Effector CD8-positive, alpha-beta T cell (primary cell): ENCODE measurements around the gene SPIN1.

ENCODE experiments used
- DNase-seq: peaks from one replicate; lab custom pipeline; 2025; lab: John Stamatoyannopoulos, UW

SPIN1 gene

DNA sequence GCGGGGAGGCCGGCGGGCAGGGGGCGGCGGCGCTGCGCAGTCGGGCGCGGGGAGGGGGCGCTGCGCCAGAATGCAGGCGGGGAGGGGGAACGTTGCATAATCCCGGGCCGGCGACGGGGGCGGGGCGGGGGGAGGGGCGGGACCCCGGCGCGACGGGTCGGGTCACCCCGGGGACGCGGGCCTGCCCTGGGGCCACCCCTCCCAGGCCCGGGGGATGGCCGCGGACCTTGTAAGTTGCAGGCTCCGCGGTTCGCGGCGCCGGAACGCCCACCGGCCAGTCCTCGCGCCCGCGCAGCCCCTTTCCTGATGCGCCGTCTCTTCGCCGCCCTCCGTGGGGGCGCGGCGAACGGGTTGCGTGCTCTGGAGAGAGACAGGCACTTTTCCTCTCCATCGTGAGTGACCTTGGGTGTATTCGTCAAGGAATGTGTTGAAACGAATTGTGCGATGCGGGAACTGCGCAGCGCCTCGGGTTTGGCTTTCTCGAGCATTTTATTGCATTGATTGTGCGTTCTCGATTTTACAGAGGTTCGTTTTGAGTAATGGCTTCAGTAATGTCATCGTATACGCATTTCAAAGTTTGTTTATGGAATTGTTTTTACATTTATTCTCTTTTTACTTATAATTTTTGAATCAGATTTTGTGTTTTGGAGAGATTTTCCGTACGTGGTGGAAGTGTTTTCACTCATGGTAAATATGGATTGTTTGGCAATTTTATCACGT, 802 bp downstream of the SPIN1 start:
- DNase-seq, result no peak

DNA sequence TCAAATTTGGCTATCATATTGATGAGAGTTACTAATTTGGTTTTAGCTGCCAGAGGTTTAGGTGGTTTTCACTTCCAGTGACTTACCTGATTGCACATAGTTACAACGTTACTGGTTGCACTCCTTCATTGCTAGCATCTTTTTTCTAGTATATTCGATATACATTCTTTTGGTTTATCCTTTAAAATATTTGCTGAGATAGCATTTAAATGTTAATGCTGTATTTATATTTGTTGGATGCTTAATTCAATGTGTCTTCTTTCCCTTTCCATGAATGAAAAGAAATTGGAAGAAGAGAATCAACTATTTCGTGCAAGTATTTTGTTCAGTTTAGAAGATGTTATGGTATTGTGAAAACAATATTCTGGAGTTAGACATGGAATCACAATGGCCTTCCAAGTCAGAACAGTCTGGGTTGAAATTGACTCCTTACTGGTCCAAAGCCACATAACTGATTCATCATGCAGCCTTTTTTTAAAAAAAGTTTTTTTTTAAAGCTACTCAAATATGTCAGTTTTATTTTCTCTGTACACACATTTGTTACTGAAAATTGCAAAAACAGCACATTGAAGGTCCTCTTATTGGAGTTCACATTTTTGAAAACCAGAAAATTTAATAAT, 2.2 kb downstream of the SPIN1 start:
- DNase-seq, result no peak

DNA sequence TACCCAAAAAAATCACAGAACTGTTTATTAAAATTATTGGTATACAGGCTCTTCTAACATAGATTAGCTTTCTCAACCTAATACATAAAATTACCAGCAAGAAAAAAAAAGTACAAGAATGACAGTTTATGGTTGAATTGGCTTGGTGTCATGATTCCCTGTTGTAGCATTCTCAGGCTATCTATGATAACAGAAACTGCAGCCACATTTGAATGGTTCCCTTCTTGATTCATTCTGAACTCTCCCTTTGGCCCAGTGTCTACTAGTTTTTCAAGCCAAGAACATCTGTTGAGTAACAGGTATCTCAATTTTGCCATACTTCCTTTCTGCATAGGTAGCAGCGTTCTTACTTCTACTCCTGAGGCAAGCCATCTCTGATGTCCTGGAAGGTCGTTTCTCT, 3.0 kb downstream of the SPIN1 start:
- DNase-seq, result no peak

DNA sequence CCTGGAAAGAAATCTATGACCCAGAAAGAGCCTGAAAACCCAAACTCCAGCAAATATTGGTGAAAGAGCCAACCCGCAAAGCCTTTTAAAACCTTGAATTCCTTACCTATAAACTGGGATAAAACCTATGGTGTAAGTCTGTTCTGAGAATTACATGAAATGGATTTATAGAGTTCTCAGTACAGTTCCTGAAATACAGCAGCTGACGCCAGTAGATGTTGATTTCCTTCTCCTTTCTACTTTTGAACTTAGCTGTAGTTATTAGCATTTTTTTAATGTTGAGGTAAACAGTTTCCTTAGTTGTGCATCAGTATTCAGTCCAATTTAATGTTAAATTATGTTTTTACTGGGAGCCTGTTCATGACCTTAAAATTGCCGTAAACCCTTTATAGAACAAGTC, 3.7 kb downstream of the SPIN1 start:
- no peak for DNase-seq

DNA sequence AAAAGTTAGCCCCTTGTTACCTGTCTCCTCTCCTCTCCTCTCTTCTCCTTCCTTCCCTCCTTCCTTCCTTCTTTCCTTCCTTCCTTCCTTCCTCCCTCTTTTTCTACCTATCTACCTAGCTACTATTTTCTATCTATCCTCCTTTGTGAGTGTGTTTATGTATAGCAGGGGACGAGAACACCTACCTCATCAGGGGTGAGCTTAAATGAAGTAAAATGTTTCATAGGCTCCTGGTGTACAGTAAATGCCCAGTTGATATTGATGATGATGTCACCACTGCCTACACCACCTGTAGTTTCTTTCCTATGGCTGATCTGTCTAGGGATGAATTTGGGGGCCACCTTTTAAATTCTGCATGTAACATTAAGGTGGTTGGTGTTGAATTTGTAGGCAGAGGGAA, 4.3 kb downstream of the SPIN1 start:
- DNase-seq, result no peak

DNA sequence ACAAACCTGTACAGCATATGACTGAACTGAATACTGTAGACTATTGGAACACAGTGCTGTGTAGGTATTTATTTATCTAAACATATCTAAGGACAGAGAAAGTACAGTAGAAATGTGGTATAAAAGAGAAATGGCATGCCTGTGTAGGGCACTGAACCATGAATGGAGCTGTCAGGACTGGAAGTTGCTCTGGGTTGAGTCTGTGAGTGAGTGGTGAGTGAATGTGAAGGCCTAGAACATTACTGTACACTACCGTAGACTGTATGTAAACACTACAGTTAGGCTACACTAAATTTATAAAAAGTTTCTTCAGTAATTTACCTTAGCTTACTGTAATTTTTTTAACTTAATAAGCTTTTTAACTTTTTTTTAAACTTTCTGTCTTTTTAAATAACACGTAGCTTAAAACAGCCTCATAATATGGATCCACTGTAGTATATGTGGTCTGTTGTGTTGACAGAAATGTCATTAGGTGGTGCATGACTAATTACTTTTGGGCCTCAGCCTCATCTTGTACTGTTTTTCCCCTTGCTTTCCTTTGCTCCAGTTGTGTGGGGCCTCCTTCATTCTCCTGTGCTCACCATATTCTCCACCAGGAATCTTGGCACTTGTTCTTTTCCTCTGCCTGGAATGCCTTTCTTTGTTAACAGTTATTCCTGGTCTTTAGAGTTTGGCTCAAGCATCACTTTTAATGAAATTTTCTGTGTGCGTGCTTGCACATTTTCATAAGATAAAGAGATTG, 8.8 kb downstream of the SPIN1 start:
- no peak for DNase-seq

DNA sequence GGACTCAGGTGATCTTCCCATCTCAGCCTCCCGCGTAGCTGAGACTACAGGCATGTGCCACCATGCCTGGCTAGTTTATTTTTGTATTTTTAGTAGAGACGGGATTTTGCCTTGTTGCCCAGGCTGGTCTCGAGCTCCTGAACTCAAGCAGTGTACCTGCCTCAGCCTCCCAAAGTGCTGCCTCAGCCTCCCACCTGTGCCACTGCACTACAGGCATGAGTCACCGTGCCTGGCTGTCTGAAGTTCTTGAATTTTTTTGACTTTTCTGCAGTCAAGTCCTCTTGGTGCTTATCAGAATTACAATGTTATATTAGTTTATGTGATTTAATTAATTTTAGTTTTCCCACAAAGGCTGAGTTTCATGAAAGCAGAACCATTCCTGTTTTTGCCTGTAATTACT, 9.8 kb downstream of the SPIN1 start:
- DNase-seq, result no peak

DNA sequence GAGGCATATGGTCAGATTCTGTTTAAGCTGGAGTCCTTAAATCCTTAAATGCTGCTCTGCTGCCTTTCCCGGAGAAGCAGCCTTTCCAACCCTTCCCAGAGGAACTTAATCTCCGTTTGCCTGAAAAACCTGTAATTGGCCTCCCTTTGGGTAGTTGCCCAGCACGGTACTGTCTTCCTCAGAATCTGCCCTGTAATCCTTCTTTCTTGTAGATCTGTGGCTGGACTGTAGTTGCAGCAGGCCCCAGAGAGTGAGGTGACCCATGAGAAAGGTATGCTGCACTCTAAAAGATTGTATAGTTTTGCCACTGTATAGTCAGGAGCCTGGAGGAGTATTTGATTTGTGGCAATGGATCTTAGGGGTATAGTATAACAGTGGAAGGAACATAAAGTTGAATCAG, 11.7 kb downstream of the SPIN1 start:
- DNase-seq, result no peak

DNA sequence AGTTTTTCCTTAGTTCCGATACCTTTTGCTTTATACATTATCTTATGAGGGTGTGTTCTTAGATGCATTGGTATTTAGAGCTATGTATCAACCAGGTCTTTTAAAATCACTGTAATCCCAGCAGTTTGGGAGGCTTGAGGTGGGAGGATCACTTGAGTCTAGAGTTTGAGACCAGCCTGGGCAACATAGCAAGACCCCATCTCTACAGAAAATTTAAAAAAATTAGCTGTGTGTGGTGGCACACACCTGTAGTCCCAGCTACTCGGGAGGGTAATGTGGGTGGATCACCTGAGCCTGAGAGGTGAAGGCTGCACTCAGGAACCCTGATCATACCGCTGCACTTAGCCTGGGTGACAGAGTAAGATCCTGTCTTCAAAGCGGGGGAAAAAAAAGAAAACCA, 15.1 kb downstream of the SPIN1 start:
- no peak for DNase-seq

DNA sequence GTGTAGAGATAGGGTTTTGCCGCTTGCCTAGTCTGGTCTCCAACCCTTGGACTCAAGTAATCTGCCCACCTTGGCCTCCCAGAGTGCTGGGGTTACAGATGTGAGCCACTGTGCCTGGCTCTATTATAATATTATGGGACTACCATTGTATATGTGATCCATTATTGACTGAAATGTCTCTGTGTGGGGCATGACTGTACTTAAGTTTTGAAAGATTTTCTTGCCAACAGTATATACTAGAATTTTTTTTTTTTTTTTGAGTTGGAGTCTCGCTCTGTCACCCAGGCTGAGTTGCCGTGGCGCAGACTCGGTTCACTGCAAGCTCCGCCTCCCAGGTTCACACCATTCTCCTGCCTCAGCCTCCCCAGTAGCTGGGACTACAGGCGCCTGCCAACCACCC, 17.8 kb downstream of the SPIN1 start:
- no peak for DNase-seq

DNA sequence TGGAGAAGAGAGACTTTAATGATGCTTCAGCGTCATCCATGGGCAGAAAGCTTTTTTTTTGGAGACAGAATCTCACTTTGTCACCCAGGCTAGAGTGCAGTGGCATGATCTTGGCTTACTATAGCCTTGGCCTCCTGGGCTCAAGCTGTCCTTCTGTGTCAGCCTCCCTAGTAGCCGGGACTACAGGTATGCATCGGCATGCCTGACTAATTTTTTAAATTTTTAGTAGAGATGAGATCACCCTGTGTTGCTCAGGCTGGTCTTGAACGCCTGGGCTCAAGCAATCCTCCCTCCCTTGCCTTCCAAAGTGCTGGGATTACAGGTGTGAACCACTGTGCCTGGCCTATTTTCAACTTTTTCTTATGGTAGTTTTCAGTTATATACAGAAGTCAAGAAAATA, 23.2 kb downstream of the SPIN1 start:
- DNase-seq, result no peak

DNA sequence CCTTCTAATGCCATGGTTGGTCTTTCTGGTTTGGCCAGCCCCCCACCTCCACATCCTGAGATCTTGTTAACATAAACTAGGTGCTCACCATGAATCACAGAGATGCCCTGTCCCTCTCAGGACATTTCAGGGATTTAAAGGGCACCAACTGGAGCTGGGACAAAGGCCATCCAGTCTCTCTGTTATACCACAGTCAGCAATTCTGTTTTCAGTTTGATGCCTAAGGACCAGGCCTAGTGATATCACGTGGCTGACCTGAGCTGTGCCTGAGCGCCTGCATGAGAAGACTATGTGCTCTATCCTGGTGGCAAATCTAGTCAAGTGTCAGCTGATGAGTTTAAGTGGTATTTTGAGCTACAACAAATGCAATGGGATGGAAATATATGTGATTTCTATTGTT, 26.1 kb downstream of the SPIN1 start:
- DNase-seq, result no peak

DNA sequence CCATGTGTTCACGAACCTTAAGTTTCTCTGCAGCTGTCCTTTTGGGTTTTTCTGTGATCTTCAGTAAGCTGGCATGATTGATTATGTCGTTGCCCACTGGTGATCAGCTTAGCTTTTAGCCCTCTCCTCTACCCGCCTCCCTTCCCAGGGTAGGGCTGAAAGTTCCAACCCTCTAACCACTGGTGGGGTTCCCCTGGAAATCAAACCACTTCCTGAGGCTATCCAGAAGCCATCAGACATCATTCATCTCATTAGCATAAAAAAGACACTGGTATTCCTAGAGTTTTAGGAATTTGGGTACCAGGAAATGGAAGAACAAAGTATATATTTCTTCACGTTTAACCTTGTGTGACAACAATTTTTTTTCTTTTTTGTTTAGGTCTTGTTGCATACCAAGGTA, 29.8 kb downstream of the SPIN1 start:
- no peak for DNase-seq

DNA sequence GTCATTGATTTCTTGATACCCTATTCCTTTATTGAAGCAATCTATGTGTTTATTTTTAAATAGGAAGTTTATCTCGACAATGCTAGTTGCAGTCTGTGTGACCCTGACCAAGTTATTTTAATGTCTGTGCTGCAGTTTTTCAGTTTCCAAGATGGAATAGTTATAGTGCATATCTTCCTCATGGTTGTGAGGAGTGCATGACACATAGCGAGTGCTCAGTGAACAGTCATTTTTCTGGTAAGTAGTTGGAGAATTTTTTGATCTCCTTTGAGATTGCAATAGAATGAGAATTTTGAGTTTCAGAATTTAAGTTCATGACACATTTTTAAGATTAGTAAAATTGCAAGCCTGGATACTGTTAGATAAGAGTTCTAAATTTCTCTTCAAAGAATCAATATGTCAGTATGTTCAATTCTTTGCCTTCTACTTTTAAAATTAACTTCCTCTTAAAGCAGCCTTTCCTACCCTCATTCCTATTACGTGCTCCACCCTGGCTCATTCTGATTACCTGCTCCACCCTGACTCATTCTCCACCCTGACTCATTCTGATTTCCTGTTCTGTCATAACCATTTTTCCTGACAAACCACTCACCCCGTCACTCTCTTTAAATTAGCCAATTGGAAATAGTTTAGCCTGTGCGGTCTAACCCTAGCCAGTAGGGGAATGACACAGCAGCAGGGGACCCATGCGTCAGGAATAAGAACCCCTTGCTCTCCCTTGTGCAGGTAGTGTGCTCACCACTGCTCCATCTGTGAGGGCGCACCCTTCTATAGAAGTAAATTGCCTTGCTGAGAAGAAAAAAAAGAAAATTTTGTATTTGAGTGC, 30.7 kb downstream of the SPIN1 start:
- no peak for DNase-seq

DNA sequence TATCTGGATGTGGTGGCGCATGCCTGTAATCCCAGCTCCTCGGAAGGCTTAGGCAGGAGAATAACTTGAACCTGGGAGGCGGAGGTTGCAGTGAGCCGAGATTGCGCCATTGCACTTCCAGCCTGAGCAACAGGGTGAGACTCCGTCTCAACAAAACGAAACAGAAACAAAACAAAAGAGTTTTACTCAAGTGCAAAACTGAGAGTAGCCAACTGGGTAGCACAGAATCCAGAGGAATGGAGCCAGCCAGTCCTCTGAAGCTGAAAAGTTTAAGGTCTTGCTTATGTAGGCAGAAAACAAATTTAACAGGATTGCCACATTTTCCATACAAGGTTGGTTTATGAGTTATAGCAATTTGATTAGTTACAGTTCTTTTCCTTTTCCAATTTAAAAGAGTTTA, 32.0 kb downstream of the SPIN1 start:
- no peak for DNase-seq

DNA sequence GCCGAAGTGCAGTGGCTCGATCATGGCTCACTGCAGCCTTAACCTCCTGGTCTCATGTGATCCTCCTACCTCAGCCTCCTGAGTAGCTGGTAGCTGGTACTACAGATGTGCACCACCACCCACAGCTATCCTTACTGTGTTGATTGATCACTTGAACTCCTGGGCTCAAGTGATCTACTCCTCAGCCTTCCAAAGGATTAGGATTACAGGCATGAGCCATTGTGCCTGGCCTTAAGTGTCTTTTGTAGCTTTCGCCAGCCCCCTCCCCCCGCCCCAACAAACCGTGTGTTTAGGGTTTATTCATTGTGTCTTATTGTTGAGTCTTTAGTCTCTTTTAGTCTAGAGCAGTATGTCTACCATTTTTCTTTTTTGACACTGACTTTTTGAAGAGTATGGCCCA, 33.1 kb downstream of the SPIN1 start:
- no peak for DNase-seq

DNA sequence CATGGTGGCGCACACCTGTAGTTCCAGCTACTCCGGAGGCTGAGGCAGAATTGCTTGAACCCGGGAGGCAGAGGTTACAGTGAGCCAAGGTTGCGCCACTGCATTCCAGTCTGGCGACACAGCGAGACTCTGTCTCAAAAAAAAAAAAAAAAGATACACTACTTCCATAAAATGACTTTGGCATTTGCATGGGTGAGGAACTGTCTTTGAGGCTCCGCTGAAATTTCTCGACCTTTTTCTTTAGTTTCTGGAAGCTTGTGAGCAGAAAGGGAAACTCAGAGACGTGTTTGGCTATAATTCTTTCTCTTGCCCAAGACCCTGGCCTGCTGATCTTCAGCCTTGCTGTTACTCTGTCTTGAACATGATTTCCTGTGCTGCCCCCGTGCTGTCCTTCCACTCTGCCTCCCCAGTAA, 37.3 kb downstream of the SPIN1 start:
- DNase-seq, result no peak

DNA sequence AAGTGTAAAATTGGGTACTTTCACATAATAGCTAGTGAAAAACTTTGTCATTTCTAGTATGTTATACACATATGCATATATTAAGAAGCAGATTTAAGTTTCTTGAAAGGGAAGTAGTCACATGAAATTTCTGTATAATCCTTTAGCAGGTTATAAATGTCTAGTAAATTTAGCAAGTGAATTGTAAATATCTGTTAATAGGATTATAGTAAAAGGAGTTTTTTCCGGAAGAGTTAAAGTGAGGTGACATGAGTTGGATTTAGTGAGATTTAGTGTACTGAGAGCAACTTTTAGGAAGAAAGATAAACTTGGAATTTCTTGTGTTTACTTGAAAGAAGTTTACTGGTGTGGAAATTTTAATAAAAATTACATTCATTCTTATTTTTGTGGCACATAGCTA, 38.4 kb downstream of the SPIN1 start:
- no peak for DNase-seq

DNA sequence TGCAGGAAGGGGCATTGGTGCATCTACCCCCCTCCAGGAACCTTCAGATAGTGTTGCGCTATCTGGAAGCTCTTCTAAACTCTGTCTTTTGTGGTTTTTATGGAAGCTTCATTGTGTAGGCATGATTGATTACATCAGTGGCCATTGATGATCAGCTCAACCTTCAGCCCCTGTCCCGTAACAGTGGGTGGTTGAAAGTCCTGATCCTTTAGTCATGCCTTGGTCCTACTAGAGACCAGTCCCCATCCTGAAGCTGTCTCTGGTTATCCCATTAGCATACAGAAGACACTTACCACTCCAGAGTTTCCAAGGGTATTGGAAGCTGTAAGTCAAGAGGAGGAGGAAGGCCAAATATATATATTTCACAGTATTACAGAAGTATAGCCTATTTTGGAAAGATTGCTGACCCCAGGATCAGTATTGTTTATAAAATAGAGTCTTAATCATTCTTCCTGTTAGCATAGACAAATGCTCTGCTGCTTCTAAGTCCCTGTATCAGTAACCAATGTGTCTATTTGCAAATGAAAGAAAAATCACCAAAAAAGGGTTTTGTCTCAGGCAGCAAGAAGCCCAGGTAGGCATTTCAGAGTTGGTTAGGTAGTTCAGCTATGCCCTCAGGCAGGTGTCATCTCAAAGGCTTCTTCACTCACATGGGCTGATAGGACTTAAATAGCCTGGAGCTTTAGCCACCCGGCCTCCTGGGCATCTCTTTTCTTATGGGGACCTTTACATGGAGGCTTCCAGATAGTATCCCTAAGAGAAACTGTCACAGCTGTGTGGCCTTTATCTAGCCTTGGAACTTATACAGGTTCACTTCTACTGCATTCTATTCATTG, 41.6 kb downstream of the SPIN1 start:
- no peak for DNase-seq

DNA sequence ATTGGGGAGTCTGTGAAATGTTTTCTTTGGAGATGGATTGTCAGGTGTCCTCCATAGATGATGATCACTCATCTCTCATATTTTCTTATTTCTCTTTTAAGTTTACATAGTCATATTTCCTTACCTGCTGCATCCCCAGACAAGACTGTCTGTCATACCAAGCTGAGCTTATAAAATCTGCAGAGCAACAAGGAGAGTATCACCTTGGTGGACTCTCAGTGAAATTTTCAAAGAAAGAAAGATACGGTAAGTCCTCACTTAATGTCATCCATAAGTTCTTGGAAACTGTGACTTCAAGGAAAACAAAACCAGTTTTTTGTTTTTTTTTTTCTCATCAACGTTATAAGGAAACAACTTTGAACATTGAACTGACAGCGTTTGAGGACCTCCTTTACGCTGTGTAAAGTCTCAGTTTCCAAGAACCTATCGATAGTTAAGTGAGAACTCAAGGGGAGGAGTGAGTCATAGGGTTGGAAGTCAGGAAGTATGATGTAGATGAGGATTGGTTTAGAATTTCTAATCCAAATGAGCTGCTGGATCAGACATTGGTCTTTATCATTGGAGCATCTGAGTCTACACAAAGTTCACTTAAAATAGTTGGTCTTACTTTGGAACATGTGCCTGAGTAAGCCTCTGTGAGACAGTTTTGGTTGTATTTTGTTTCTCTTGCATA, 45.5 kb downstream of the SPIN1 start:
- DNase-seq, result no peak

DNA sequence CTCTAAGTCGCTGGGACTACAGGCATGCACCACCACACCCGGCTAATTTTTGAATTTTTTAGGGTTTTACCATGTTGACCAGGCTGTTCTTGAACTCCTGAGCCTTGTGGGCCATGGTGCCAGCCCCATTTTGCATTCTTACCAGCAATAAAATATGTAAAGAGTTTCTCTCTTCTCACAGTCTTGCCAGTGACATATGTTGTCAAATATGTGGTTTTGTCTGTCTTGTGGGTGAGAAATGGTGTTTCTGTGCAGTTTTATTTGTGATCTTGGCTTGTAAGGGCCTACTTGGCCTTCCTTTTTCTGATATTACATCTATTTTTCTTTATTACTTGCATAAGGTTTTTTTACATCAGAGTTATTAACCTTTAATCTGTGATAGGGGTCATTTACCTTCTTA, 47.1 kb downstream of the SPIN1 start:
- no peak for DNase-seq
